T-cell (primary cell): Measurements from ENCODE around the gene DHX30. TPM values are rescaled to one million over a fixed set of nuclear protein-coding genes. Genes with fewer than 3 reads are reported as not detected.

ENCODE experiments used
- ATAC-seq, 4 experiments: fragments of 200-7000 bp in 3 of 4; fragments of 150-1000 bp in 1 of 4; cut with Tn5 transposase; replicated peaks in 1 of 4; 1 replicate in 3 of 4; 2 replicates in 1 of 4; pipeline ENCODE4 v1.10.0; 2021; ENCODE audit warnings: moderate library complexity in 3 of 4, mild to moderate bottlenecking in 2 of 4, moderate number of reproducible peaks in 1 of 4
- CTCF ChIA-PET, 2 donors: fragments of 300-600 bp; sonication (Branson Sonifier 250); formaldehyde crosslinking; loops; one replicate each; lab custom pipeline; 2022; ENCODE audit warnings: antibody characterized with exemption in 2 of 2; lab: Charles Lee
- POLR2A ChIA-PET, 2 donors: fragments of 300-600 bp; sonication (Branson Sonifier 250); formaldehyde crosslinking; loops; one replicate each; lab custom pipeline; 2022; ENCODE audit warnings: antibody characterized with exemption in 2 of 2; lab: Charles Lee
- DNase-seq, 35 experiments: peaks; one replicate each; pipeline versions ENCODE4 v3.0.0 to v3.0.0-alpha.2; 2013 to 2023
- H3K27ac ChIP-seq: one replicate; pipeline ENCODE4 v1.5.1; 2013; ENCODE audit warnings: low read length
- H3K27me3 ChIP-seq, 2 experiments: replicated peaks in 1 of 2; 1 replicate in 1 of 2; 2 replicates in 1 of 2; pipeline versions ENCODE4 v1.6.1 to v1.7.0; 2013; ENCODE audit warnings: low read length in 1 of 2, mixed read lengths in 1 of 2; ENCODE audit not compliant: control insufficient read depth in 2 of 2, insufficient read depth in 2 of 2; ENCODE audit errors: extremely low read depth in 1 of 2
- H3K36me3 ChIP-seq, 2 donors: 1 replicate in 1 of 2; 2 replicates in 1 of 2; pipeline versions ENCODE4 v1.6.1 to v1.7.0; 2013; ENCODE audit warnings: low read length in 1 of 2; ENCODE audit not compliant: control insufficient read depth in 2 of 2, insufficient read depth in 1 of 2; ENCODE audit errors: extremely low read depth in 1 of 2
- H3K4me1 ChIP-seq, 2 experiments: 1 replicate in 1 of 2; 2 replicates in 1 of 2; pipeline versions ENCODE4 v1.6.1 to v1.7.0; 2013; ENCODE audit warnings: low read length in 2 of 2, mixed read lengths in 1 of 2; ENCODE audit not compliant: insufficient read depth in 2 of 2, control insufficient read depth in 1 of 2; ENCODE audit errors: extremely low read depth in 1 of 2
- H3K4me3 ChIP-seq, 2 donors: 1 replicate in 1 of 2; 2 replicates in 1 of 2; pipeline versions ENCODE4 v1.5.1 to v1.7.0; 2013; ENCODE audit warnings: mild to moderate bottlenecking in 2 of 2, low read length in 1 of 2, moderate library complexity in 1 of 2; ENCODE audit not compliant: control insufficient read depth in 1 of 2; ENCODE audit errors: extremely low read depth in 1 of 2
- H3K9me3 ChIP-seq: 2 replicates; pipeline ENCODE4 v1.7.0; 2013
- H3K27ac Mint-ChIP-seq, 2 donors: one replicate each; pipeline ENCODE4 v1.8.0; 2020 to 2021; ENCODE audit warnings: mild to moderate bottlenecking in 2 of 2, mixed read lengths in 2 of 2
- H3K27me3 Mint-ChIP-seq, 2 donors: one replicate each; pipeline ENCODE4 v1.8.0; 2021 to 2022; ENCODE audit warnings: mixed read lengths in 2 of 2
- H3K36me3 Mint-ChIP-seq: one replicate; pipeline ENCODE4 v1.8.0; 2021; ENCODE audit warnings: mixed read lengths
- H3K4me1 Mint-ChIP-seq, 3 donors: one replicate each; pipeline ENCODE4 v1.8.0; 2020 to 2022; ENCODE audit warnings: mixed read lengths in 3 of 3, mild to moderate bottlenecking in 1 of 3
- H3K4me3 Mint-ChIP-seq, 3 donors: one replicate each; pipeline ENCODE4 v1.8.0; 2020 to 2022; ENCODE audit warnings: mild to moderate bottlenecking in 3 of 3, mixed read lengths in 3 of 3, moderate library complexity in 3 of 3
- H3K9me3 Mint-ChIP-seq, 3 donors: one replicate each; pipeline ENCODE4 v1.8.0; 2020 to 2022; ENCODE audit warnings: mixed read lengths in 3 of 3
- WGBS: methylation state at CpG from one replicate; pipeline ENCODE4 v1.1.5; 2013; ENCODE audit warnings: missing lambda C conversion rate; ENCODE audit not compliant: insufficient coverage; 5-methylcytosine and 5-hydroxymethylcytosine counted together
- total RNA-seq, 35 experiments: library from RNA in 6 of 35; stranded (reverse) in 6 of 35; fragments of 120-200 nt in 1 of 35; gene quantifications; one replicate each; pipeline versions ENCODE4 v1.2.1 to v1.2.4 and lab custom pipeline; 2013 to 2026

Gene DHX30
- total RNA-seq, 5 donors from 2014 or later (not counting 1 experiment from before 2014, with no cell fraction given), result 69.3 to 101 (median 97.5) TPM

- Mint-ChIP-seq H3K27ac (no peak overlapping the region), H3K9me3 (no peaks in the 10 kb centered on the region), H3K4me3 (no peak overlapping the region), H3K36me3 (peaks cover 30% of the 10 kb centered on the region), H3K4me1 (peaks cover 0 to 6% (median 0%) of the 10 kb centered on the region in 3 donors), H3K27me3 (no peaks in the 10 kb centered on the region)
- ChIA-PET POLR2A (no interaction called here), CTCF (no interaction called here)
- DNase-seq (no peak), ATAC-seq (no peak)
- H3K4me1 ChIP-seq, result no peaks in the 10 kb centered on the region
- no peak overlapping the region for H3K4me3 ChIP-seq
- H3K27ac ChIP-seq, result no peak overlapping the region
- H3K27me3 ChIP-seq, result no peaks in the 10 kb centered on the region
- 95% methylated on average over 5 of the region's 10 CpGs for WGBS
- no peaks in the 10 kb centered on the region for H3K9me3 ChIP-seq
- peaks cover 41 to 92% of the 10 kb centered on the region in 2 donors for H3K36me3 ChIP-seq
Observed at GRCh38 chr3:47846880-47847248, 43.9 kb downstream of the DHX30 start.

GRCh38 chr3:47847260-47847659, 44.3 kb downstream of the DHX30 start:
- peaks cover 0 to 6% (median 0%) of the 10 kb centered on the region in 3 donors for H3K4me1 Mint-ChIP-seq
- ATAC-seq (peak in 1 of 4 experiments; percentile 5), DNase-seq (no peak)
- no peaks in the 10 kb centered on the region for H3K27me3 Mint-ChIP-seq
- POLR2A ChIA-PET, result no interaction called here
- no peak overlapping the region for H3K4me3 Mint-ChIP-seq
- no peaks in the 10 kb centered on the region for H3K4me1 ChIP-seq
- WGBS, result 94% methylated on average over 9 of the region's 11 CpGs
- no peaks in the 10 kb centered on the region for H3K9me3 Mint-ChIP-seq
- H3K36me3 Mint-ChIP-seq, result peaks cover 27% of the 10 kb centered on the region
- H3K27ac Mint-ChIP-seq, result no peak overlapping the region
- H3K4me3 ChIP-seq, result no peak overlapping the region
- H3K27me3 ChIP-seq, result no peaks in the 10 kb centered on the region
- H3K27ac ChIP-seq, result no peak overlapping the region
- CTCF ChIA-PET, result no interaction called here
- peaks cover 41 to 91% of the 10 kb centered on the region in 2 donors for H3K36me3 ChIP-seq
- H3K9me3 ChIP-seq, result no peaks in the 10 kb centered on the region

GRCh38 chr3:47847801-47848518, 45.0 kb downstream of the DHX30 start:
- Histone ChIP-seq H3K4me1 (no peaks in the 10 kb centered on the region), H3K4me3 (no peak overlapping the region), H3K27me3 (no peaks in the 10 kb centered on the region), H3K27ac (no peak overlapping the region), H3K9me3 (no peaks in the 10 kb centered on the region), H3K36me3 (peaks cover 36 to 88% of the 10 kb centered on the region in 2 donors)
- Mint-ChIP-seq H3K36me3 (peaks cover 25% of the 10 kb centered on the region), H3K4me1 (peaks cover 0 to 6% (median 0%) of the 10 kb centered on the region in 3 donors), H3K4me3 (no peak overlapping the region), H3K9me3 (no peaks in the 10 kb centered on the region), H3K27ac (no peak overlapping the region), H3K27me3 (no peaks in the 10 kb centered on the region)
- ATAC-seq (no peak), DNase-seq (no peak)
- ChIA-PET POLR2A (no interaction called here), CTCF (no interaction called here)
- 98% methylated on average over 20 of the region's 23 CpGs for WGBS

GRCh38 chr3:47848599-47849117, 45.7 kb downstream of the DHX30 start:
- no peak for ATAC-seq
- Mint-ChIP-seq H3K27me3 (no peaks in the 10 kb centered on the region), H3K9me3 (no peaks in the 10 kb centered on the region), H3K27ac (no peak overlapping the region), H3K36me3 (peaks cover 19% of the 10 kb centered on the region), H3K4me1 (peaks cover 0 to 4% (median 0%) of the 10 kb centered on the region in 3 donors), H3K4me3 (no peak overlapping the region)
- POLR2A ChIA-PET, result no interaction called here
- H3K4me1 ChIP-seq, result no peaks in the 10 kb centered on the region
- DNase-seq, result no peak
- peaks cover 31 to 82% of the 10 kb centered on the region in 2 donors for H3K36me3 ChIP-seq
- H3K4me3 ChIP-seq, result no peak overlapping the region
- H3K27me3 ChIP-seq, result no peaks in the 10 kb centered on the region
- H3K27ac ChIP-seq, result no peak overlapping the region
- 91% methylated on average over 19 of the region's 23 CpGs for WGBS
- no peaks in the 10 kb centered on the region for H3K9me3 ChIP-seq
- CTCF ChIA-PET, result no interaction called here

- Histone ChIP-seq H3K36me3 (peaks cover 28 to 80% of the 10 kb centered on the region in 2 donors), H3K27me3 (no peaks in the 10 kb centered on the region), H3K4me1 (no peaks in the 10 kb centered on the region), H3K4me3 (no peak overlapping the region), H3K9me3 (no peaks in the 10 kb centered on the region), H3K27ac (no peak overlapping the region)
- ATAC-seq, result peak in 1 of 4 experiments; percentile 10
- Mint-ChIP-seq H3K27ac (no peak overlapping the region), H3K27me3 (no peaks in the 10 kb centered on the region), H3K4me3 (no peak overlapping the region), H3K9me3 (no peaks in the 10 kb centered on the region), H3K36me3 (peaks cover 14% of the 10 kb centered on the region), H3K4me1 (no peaks in the 10 kb centered on the region)
- 98% methylated on average over 8 of the region's 14 CpGs for WGBS
- ChIA-PET POLR2A (interaction anchor here in 1 of 2 donors (0.6 kb wide), 1 partner anchor 601 kb away, joined by 10 read pairs; no protein-coding TSS in a partner anchor), CTCF (no interaction called here)
- DNase-seq, result no peak
Observed at GRCh38 chr3:47849186-47849698, 46.3 kb downstream of the DHX30 start.

- no peak overlapping the region for H3K27ac ChIP-seq
- ChIA-PET CTCF (no interaction called here), POLR2A (interaction anchor here in 1 of 2 donors (0.6 kb wide), 1 partner anchor 600 kb away, joined by 10 read pairs; no protein-coding TSS in a partner anchor)
- H3K9me3 ChIP-seq, result no peaks in the 10 kb centered on the region
- peaks cover 28 to 79% of the 10 kb centered on the region in 2 donors for H3K36me3 ChIP-seq
- ATAC-seq (peak in 2 of 4 experiments; percentile 25 to 30), DNase-seq (no peak)
- H3K4me1 Mint-ChIP-seq, result no peaks in the 10 kb centered on the region
- H3K27me3 ChIP-seq, result no peaks in the 10 kb centered on the region
- H3K4me1 ChIP-seq, result no peaks in the 10 kb centered on the region
- H3K4me3 ChIP-seq, result no peak overlapping the region
- no peak overlapping the region for H3K4me3 Mint-ChIP-seq
- H3K27me3 Mint-ChIP-seq, result no peaks in the 10 kb centered on the region
- no peak overlapping the region for H3K27ac Mint-ChIP-seq
- 97% methylated on average over 25 of the region's 35 CpGs for whole genome bisulfite sequencing
- no peaks in the 10 kb centered on the region for H3K9me3 Mint-ChIP-seq
- H3K36me3 Mint-ChIP-seq, result peaks cover 9% of the 10 kb centered on the region
Observed at GRCh38 chr3:47849699-47850563, 47.0 kb downstream of the DHX30 start.
